HT1080 (cell line): ENCODE results near the gene NDUFAF8. TPM values are rescaled to one million over a fixed set of nuclear protein-coding genes. Genes with fewer than 3 reads are reported as not detected.

ENCODE experiments used
- DNase-seq: peaks from one replicate; pipeline ENCODE4 v3.0.0-alpha.2; 2015; ENCODE audit warnings: low read depth
- total RNA-seq: library from RNA; depleted of rRNA; stranded (reverse); fragments of >200 nt; shearing (Covaris generic); gene quantifications from 2 replicates; pipeline ENCODE4 v1.2.3, GENCODE V29; 2014

Gene NDUFAF8
- total RNA-seq, 1 experiment from 2014 or later, result 122 TPM

DNA sequence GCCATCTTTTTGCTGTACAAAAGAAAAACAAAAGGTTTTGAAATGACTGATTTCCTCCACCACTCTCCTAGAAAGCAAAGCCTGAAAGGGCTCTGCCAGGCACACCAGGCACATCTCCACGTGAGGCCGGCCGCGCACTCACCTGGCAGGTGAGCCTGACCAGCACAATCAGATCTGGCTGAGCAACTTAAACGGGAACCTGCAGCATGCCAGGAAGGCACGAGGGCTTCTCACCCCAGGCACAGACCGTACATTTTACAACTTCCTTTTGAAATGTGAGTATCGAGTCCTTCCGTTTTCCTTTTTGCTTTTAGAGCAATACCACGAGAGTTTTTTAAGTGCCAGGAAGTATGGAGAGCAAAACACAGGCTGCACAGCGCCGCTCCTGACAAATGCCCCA lies 33.5 kb downstream of the NDUFAF8 start:
- DNase-seq, result no peak

DNA sequence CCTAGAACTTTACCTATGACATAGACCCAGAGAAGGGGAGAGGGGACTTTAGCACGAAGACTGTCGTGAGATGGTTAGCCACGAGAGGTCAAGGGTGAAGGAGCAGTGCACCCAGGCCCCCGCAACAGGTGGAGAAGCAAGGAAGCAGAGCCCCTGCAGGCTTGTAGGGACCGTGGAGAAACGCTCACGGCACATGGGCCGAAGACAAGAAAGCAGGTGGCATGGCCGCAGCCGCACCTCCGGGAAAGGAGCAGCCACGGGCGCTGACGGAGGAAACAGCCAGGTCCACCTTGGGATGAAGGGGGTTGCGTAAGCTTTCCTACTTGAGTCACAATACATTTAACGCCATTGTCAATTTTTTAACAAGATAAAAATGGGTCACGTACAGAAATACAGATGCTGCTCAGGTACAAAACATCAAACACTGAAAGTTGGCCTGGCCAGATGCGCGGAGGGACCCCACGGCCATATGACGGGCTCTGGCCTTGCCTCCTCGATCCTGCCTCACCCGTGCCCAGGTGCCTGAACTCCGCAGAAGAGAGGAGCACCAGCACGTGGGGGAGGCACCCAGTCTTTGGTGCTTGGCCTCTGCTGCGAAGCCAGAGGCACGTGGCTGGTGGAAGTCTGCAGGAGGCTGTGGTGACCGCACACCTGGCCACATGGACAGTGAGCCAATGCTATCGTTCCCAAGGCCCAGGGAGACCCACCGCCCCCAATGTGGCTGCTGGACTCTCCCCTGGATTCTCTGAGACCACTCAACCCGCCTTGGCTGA lies 34.8 kb downstream of the NDUFAF8 start:
- no peak for DNase-seq

DNA sequence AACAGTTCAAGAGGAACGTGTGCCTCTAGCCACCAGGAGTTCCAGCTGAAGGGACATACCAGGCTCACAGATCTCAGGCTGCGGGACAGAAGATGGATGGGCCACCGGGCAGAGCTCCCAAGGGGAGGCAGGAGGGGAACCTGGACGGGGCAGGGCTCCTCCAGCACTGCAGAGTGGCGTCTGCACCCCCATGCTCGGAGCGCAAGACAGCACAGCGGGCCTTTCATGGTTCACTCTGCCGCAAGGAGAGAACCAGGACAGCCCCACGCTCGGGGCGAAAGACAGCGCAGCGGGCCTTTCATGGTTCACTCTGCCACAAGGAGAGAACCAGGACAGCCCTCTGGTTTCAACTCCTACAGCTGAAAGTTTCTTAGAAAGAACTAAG lies 35.3 kb downstream of the NDUFAF8 start:
- no peak for DNase-seq

DNA sequence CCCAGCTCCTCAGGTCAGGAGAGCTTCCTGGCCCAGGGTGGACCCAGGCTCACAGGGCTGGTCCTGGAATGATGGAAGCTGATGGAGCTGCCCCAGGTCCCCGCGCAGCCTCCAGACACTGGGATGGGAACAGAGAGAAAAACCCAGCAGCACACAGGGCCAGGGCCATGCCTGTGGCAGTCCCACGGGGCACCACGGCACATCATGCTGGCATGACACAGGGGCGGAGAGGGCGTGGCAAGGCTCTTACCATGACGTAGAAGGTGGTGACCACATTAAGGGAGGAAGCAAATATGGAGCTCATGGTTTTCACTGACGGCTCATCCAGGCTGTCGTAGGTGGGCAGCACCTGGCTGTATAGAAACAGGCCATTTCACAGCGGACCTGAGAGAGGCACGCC lies 37.7 kb downstream of the NDUFAF8 start:
- DNase-seq, result no peak

GRCh38 chr17:81277421-81277820 lies 38.3 kb downstream of the NDUFAF8 start:
- DNase-seq, result no peak

DNA sequence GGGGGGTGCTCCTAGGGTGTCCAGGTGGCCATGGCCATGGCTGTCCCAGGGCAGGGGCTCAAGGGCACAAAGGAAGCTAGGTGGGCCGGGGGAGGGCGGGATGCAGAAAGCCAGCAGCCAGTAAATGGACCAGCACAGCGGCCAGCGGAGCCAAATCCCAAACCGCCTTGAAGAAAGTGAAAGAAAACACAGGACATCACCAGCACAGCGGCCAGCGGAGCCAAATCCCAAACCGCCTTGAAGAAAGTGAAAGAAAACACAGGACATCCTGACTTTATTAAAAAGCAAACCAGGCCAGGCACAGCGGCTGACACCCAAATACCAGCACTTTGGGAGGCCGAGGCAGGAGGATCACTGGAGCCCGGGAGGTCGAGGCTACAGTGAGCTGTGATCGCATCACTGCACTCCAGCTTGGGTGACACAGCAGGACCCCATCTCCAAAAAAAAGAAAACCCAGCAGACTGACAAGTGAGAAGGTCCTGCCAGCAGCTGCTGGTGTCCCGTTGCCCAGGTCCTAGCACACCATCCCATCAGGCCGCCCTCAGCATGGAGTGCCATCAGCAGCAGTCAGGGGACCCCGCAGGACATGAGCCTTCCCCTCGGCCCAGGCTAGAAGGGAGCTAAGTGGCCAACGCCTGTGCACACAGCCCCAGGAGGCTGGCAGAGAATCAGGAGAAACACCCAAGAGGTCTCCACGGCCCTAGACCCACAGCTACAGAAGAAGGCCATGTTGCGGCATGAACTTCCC lies 39.0 kb downstream of the NDUFAF8 start:
- no peak for DNase-seq

DNA sequence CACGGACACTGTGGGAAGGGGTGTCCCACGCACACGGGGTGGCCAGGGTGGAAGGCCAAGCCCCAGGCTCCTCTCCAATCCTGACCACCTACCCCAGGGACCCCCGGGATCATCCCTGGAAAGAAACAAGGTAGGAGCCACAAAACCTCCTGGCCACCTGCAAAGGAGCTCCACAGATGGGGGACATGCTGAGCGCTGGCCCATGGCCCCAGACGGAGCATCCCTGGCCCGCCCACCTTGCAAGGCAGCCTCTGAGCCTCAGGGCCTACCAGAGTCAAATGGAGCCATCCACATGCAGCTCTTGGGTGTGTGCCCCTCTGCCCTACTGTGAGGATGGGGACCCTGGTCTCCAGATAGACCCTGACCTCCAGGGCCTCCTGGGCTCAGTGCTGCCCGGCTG lies 39.7 kb downstream of the NDUFAF8 start:
- DNase-seq, result no peak

GRCh38 chr17:81279278-81280275 lies 40.5 kb downstream of the NDUFAF8 start:
- no peak for DNase-seq

- DNase-seq, result no peak
Measured at GRCh38 chr17:81280571-81280970, 41.5 kb downstream of the NDUFAF8 start.

DNA sequence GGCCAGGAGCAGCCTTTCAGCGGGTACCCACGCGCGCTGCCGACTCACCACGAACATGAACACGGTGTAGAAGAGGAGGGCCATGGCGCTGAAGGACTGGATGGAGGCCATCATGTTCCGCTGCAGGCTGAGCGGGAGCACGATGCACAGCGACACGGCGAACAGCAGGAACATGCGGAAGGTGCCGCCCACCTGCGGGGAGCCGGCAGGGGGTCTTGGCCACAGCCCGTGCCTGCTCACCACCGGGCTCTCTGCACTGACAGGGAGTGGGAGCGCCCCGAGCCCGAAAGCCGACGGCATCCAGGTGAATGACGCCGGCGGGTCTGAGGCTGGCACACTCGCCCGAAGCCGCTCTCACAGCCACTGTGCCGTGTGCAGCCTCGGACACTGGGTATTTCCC lies 43.0 kb downstream of the NDUFAF8 start:
- no peak for DNase-seq

DNA sequence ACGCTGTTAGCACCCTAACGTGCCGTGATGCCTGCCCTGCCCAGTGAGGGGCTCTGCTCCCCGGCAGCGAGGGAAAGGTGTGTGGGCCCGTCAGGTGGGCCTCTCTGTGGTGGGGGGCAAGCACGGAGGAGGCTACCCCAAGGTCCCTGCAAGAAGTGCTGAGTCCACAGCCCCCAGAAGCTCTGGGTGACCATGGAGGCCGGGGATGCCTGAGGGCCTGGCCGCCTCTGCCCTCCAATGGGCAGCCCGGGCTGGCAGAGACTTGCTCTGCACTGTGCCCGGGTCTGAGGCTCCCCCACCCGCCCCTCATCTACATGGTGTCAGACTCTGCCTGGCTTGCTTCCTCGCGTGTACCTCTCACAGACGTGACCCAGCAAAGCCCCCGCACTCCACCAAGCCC lies 43.8 kb downstream of the NDUFAF8 start:
- DNase-seq, result no peak

DNA sequence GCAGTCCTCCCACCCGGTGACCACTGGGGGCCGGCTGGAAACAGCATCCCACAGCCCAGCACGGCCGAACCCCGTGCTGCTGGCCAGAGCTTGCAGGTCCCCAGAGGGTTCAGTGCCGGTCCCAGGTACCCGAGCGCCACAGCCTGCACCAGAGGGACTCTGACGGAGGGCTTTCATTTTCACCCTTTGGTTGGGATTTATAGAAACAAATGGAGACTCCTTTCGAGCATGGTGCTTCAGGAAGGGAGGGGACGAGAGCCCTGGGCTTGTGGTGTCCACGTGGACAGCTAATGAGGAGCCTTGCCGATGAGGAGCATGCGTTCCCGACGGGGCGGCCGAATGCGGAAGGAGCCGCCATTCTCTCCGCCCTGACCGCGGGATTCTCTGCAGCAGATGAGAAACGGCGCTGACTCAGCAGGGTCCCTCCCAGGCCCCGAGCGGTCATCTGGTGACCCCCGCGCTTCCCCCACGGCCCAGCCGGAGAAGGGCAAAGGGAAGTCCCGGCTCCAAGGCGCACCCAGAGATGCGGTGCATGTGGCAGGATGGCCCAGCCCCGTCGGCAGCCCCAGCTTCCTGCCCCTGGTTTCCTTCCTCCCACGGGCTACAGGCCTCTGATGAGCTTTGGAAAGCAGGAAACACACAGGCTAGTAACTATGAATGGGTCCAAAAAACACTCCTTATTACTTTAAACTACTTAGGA lies 46.2 kb downstream of the NDUFAF8 start:
- no peak for DNase-seq

GRCh38 chr17:81285894-81286293 lies 46.8 kb downstream of the NDUFAF8 start:
- no peak for DNase-seq

- DNase-seq, result no peak
Measured at GRCh38 chr17:81286491-81287145, 47.5 kb downstream of the NDUFAF8 start.

DNA sequence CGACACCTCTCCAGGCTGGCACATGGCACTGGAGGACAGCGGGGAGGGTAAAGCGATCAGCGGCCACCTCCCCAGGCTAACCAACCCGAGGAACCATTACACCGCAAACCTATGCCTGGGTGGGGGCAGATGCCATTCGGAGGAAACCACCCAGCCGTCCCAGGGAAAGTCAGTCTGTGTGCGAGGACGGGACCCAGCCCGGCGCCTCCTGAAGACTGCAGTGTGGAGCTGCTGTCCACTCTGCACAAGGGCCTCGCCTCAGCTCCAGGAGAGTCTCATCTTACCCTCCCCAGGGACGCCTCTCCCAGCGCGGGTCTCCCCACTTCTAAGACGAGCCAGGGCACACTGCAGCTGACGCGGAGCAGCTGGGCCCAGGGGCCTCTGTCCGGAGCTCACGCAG lies 48.0 kb downstream of the NDUFAF8 start:
- no peak for DNase-seq

- no peak for DNase-seq
Measured at GRCh38 chr17:81287741-81288430, 48.8 kb downstream of the NDUFAF8 start.

DNA sequence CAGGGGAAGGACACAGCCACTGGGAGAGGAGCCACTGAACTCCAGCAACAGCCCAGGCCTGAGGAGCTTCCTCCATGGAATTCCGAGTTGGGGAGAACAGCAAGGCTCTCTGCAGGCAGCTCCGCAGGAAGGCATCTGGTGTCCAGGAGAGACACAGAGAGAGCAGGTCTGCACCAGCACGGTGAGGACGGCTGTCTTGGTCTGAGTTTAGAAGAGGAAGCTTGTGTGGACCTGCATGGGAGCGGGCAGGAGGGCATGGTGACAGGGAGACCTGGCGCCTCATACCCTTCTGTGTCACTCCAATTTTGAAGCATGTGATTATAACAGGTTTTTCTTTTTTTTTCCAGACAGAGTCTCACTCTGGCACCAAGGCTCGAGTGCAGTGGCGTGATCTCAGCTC lies 49.6 kb downstream of the NDUFAF8 start:
- DNase-seq, result no peak

GRCh38 chr17:81289627-81290026 lies 50.5 kb downstream of the NDUFAF8 start:
- no peak for DNase-seq

- no peak for DNase-seq
Measured at GRCh38 chr17:81290230-81290629, 51.1 kb downstream of the NDUFAF8 start.
